Measurements from ENCODE around the gene PAX8.
"Not testable (repeated sequence)": the region's sequence is repeated elsewhere in the genome, so short reads cannot be mapped to it uniquely, and the experiment has no call there.

The PAX8 gene

DNA sequence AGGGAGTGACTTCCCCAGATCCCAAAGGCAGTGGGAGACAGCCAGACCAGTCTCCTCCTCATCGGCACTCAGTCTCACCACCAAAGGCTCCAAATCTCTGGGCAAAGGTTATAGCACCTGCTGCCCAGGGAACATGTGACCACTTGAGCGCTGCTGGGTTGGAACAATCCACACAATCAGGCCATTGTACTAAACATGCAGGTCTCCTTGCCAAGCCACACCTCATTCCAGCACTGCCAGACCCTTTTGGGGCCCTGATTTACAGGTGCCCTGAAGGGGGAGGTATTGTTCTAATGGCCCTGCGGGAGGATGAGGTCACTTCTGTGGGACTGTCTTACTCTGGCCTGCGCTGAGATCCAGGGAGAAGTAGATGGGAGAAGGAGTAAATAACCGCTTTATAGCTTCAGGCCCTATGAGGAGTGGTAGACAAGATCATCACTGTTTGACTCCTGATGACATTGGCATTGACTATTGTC, 10.0 kb upstream of the PAX8 start:
- not testable (repeated sequence) for DNase-seq

- DNase-seq = not testable (repeated sequence)
These were observed 9.5 kb upstream of the PAX8 start for GRCh38 chr2:113288117-113288673.

- no peak for DNase-seq
These were observed 7.1 kb upstream of the PAX8 start for GRCh38 chr2:113285816-113286215.

GRCh38 chr2:113284999-113285398, 6.3 kb upstream of the PAX8 start:
- DNase-seq = not testable (repeated sequence)

GRCh38 chr2:113284476-113284875, 5.8 kb upstream of the PAX8 start:
- no peak for DNase-seq

DNA sequence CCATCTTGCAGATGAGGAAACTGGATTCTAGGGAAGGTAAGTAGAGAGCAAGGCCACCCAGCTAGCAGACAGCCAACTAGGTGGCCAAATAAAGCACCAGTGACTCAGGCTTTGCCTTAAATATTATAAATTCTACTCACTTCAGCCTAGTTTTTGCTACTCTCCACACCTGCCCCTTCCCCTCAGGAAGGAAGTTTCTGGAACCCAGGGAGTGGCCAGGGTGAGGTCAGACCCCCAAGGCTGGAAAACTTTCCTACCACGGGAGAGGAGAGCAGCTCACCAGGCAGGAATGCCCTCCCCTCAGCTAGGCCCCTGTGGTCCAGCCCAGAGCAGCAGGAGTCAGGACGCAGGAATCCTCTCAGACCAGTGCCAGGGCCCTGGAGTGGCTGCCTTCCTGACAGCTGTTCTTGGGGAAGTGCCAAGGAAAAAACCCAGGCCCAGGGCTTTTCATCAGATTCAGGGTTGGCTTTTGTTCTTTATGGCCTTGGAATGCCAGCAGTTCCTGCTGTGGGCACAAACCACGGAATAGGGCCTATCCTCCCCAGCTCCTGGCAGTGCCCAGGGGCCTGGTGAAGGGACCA, 5.1 kb upstream of the PAX8 start:
- no peak for DNase-seq

DNA sequence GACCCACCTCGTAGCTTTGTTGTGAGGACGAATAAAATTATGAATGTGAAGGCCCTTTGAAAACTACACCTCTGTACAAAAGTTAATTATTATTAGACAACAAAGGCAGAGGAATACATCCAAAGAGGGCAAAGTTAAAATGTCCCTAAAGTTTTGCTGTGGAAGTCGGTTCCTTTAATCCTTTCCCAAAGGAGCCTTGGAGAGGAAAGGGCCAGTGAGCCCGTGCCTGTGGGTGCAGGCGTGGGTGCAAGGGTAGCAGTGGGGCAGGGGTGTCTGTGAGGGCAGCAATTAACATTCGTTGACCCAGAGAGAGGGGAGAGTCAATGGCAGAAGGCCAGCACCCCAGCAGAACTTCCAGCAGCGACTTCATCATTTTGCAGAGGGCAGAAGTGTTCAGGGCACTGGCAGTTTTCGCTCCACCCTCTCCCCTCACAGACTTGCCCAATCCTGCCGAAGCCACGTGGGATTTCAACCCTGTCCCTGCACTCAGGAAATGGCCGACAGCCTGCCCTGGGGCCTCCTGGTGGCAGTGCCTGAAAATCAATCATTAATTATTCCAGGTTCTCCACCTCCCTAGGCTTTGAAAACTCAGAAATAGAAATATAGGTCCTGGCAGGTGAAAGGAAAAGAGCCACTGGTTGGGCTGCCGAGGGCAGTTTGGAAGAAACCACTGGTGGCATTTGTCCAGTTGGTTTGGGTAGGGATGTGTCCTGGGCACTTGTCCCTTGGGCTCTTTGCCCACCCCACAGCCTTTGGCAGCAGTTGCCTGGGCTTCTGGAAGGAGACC, 4.2 kb upstream of the PAX8 start:
- DNase-seq = no peak

GRCh38 chr2:113281910-113282746, 3.4 kb upstream of the PAX8 start:
- DNase-seq = no peak

- no peak for DNase-seq
These were observed 514 bp downstream of the PAX8 start for GRCh38 chr2:113278073-113278741.

DNA sequence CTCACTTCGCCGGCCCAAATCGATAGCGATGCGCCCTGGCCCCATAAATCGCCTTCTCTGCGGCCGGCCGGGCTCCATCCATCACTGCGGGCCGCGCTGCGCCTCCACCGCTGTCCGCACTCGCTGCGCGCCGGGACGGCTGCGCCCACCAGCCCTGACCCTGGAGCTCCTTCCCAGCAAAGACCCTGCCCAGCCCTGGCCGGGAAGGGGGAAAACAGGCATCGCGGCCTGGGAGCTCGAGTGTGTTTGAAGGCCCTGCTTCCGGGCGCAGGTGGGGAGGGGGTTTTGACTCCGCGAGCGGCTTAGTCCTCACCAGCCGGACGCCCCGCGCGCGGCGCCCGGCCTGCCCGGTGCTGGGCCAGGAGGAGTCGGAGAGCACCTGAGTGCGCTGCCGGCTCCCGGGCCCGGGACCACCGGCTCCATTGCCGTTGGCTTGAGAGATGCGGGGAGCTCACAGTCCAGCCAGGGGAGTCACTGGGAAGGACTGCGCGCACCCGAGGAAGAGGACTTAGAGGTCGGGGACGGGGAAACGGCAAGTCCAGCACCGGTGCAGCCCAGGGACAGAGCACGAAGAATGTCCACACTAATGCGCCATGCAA, 1.1 kb downstream of the PAX8 start:
- no peak for DNase-seq

DNA sequence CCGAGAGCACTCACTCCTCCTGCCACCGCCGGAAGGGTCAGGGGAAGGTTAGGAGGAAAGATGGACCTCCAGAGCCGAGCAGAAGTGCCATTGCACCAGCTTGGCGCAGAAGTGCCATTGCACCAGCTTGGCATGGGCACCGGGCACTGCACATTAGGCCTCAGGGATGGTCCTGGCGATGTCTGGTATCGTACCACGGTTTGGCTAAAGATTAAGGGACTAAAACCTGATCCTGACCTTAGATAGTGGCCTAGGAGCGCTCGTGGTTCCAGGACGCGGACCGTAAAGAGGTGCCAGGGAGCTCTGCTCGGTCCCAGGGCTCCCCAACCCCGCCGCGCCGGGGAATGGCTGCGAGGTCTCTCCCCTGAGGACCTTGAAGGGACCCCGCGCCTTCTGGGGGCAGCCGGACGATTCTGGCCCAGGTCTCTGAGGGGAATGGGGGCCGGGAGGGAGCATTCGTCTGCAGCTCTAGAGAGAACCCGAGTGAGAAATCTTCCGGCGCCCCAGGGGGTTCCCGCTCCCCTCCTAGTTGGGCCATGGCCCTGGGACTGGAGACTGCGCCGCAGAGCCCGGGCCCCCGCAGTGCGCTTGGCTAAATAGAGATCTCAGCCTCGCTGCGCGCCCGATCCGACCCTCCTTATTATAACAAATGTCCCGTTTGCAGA, 1.8 kb downstream of the PAX8 start:
- no peak for DNase-seq

DNA sequence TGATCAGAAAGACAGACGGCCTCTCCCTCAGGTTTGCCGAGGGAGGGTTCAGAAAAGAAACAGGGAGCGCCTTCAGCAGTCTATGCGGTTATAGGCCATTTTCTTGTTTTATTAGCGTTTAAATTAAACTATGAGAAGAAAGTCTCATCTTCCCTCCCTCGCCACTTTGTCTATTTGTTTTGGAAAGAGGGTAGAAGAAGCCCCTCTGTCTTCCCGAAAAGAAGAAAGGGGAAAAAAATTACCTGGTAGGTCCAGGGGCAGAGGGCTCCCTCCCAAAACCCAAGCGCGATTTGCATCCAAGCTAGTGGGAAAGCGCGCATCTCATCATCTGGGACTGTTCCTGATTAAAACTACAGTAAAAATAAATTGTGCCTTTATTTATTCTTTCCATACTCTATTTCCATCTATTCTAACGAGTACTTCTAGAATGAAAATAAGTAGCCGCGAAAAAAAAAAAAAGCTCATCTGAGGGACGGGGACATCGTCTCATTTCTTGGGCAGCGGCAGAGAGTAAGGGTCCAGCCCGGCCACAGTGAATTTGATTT, 2.4 kb downstream of the PAX8 start:
- no peak for DNase-seq

DNA sequence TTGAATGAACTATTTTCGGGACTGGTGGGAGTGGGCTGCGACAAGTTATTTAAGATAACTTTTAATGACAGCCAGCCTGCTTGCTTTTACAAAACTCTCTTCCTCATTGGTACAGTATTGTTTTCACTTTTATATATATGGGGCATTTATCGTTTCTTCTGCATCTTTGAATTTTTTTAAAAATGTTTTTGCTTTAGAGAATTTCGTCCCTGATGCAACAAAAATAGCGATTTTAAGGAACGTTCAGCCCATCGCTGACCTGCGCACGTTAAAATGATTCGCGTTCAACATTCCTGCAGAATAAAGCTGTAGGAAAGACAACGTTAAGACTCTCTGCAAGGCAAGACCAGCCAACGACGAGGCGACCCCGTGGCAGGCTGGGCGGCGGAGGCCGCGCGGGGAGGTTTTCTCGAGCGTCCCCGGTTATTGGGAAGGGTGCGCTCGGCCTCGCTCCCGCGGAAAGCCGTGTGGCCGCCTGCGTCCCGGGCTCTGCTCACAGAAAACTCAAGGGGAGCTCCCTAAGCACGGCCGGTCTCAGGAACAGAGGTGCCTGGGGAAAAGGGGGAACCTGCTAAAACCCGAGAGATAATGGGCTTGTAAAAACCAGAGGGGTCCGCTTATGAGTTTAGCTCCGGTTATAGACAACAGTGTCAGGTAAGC, 3.0 kb downstream of the PAX8 start:
- no peak for DNase-seq

DNA sequence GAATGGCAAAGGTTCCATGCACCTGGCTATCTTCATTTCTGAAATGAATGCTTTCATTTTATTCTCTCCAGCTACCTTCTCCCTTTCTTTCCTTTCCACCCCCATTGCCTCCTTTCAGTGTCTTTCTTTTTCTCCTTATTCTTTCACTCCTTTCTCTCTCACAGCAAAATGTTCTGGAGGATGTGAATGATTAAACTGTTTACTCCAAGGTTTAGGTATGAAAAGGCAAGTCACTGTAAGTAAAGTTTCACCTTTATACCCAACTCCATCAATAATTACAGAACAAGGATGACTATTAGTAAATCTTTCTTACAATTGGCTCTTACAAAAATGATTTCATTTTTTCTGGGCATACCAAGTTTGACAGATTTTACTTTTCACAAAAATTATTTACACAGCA, 4.3 kb downstream of the PAX8 start:
- no peak for DNase-seq

DNA sequence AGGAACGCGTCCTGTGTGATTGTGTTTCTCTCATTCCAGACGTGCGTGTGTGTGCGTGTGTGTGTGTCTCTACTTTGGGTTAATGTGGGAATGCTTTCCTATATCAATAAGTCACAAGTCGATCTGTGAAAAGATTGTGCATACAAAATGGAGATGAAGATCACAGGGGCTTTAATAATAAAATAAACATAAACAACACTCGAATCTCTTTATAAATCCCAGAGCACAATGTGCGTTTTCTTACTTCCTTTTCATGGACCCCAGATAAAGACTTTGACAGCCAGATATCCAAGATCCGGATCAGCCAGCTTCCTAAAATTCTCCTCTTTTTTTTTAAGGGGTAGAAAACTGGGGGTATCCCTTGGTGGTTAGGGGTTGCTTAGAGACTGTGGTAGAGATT, 4.7 kb downstream of the PAX8 start:
- DNase-seq = no peak

GRCh38 chr2:113273027-113273551, 5.6 kb downstream of the PAX8 start:
- no peak for DNase-seq

GRCh38 chr2:113272477-113272876, 6.2 kb downstream of the PAX8 start:
- no peak for DNase-seq

- no peak for DNase-seq
These were observed 9.9 kb downstream of the PAX8 start for GRCh38 chr2:113268621-113269360.

GRCh38 chr2:113266431-113266830, 12.3 kb downstream of the PAX8 start:
- no peak for DNase-seq

Data from stimulated activated CD8-positive, alpha-beta memory T cell treated with anti-CD3 and anti-CD28 coated beads, Interleukin-4, amount 100 ng/mL, for 48 hours (primary cell).